ENCODE data around the gene EIF1. TPM values are rescaled to one million over a fixed set of nuclear protein-coding genes. Genes with fewer than 3 reads are reported as not detected.
A peak's percentile ranks its signal among the peaks of the same experiment; 100 is the strongest.

EIF1 gene
- total and polyA plus RNA-seq, 2 experiments from 2014 or later, result 180 to 989 TPM

DNA sequence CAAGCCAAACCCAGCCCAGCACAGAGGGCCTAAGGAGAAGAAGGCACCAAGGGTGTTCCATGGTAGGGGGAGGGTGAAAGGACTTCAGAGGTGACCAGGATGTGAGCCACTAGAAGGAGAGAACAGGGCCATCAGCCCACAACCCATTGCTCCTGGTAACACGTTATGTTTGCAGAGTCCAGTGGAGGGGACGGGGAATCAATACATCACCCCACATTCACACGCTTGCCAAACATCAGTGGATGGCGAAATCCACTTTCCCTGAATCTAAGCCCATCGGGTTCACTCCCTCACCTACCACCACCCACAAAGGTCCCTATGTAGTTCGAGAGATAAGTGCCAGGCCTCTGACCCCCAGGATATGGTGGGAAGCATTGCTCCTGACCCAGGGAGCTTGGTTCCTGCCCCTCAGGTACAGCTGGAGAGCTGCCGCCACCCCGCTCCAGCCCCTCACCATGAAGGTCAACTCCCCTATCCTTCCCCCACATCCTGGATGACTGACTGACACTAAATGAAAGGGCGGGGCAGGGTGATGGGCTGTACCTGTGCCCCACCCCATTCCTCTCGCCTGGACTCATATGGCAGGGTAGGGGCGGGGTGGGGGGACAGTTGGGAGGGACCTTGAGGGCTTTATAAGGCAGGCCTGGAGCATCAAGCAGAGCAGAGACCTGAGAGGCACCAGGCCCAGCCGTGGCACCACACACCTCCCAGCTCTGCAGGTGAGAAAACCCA lies 23.1 kb downstream of the EIF1 start, which contains the start of gene GAST:
Gene GAST, plus strand, starts transcription at position 663 of the 732 bp plus-strand sequence. CDS start 3,106 bp downstream, outside the sequence.
- Histone ChIP-seq H3K9me3 (ENCODE audit: low read depth) (no peaks in the 10 kb centered on the region), H3K79me2 (no peaks in the 10 kb centered on the region), H3K4me2 (no peak within 1 kb of the TSS), H3K36me3 (replicated peaks; ENCODE audit: insufficient read depth, low read depth) (no peaks in the 10 kb centered on the region), H2AFZ (no peak within 1 kb of the TSS), H3K9me2 (replicated peaks; ENCODE audit: insufficient read depth) (no peaks in the 10 kb centered on the region), H4K20me1 (ENCODE audit: insufficient read depth, poor library complexity, severe bottlenecking) (no peaks in the 10 kb centered on the region), H3K4me1 (ENCODE audit: insufficient read depth) (no peaks in the 10 kb centered on the region), H3K27me3 (no peaks in the 10 kb centered on the region), H3K4me3 (no peak within 1 kb of the TSS), H3K27ac (no peak within 1 kb of the TSS)
- DNase-seq (ENCODE audit: low spot score), result no peak
- no peak for TF ChIP-seq EZH2 (IDR thresholded peaks at IDR 0.05; ENCODE audit: borderline replicate concordance)
- TF ChIP-seq, protein P1, sequence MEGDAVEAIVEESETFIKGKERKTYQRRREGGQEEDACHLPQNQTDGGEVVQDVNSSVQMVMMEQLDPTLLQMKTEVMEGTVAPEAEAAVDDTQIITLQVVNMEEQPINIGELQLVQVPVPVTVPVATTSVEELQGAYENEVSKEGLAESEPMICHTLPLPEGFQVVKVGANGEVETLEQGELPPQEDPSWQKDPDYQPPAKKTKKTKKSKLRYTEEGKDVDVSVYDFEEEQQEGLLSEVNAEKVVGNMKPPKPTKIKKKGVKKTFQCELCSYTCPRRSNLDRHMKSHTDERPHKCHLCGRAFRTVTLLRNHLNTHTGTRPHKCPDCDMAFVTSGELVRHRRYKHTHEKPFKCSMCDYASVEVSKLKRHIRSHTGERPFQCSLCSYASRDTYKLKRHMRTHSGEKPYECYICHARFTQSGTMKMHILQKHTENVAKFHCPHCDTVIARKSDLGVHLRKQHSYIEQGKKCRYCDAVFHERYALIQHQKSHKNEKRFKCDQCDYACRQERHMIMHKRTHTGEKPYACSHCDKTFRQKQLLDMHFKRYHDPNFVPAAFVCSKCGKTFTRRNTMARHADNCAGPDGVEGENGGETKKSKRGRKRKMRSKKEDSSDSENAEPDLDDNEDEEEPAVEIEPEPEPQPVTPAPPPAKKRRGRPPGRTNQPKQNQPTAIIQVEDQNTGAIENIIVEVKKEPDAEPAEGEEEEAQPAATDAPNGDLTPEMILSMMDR (IDR thresholded peaks at IDR 0.05; ENCODE audit: poor library complexity), result no peak
- TF ChIP-seq EZH2phosphoT487 (IDR thresholded peaks at IDR 0.05; ENCODE audit: low read depth, severe bottlenecking, unreplicated experiment), result no peak
- WGBS (ENCODE audit: low lambda C conversion rate, missing lambda C conversion rate), result 86% methylated on average over 12 of the region's 12 CpGs

DNA sequence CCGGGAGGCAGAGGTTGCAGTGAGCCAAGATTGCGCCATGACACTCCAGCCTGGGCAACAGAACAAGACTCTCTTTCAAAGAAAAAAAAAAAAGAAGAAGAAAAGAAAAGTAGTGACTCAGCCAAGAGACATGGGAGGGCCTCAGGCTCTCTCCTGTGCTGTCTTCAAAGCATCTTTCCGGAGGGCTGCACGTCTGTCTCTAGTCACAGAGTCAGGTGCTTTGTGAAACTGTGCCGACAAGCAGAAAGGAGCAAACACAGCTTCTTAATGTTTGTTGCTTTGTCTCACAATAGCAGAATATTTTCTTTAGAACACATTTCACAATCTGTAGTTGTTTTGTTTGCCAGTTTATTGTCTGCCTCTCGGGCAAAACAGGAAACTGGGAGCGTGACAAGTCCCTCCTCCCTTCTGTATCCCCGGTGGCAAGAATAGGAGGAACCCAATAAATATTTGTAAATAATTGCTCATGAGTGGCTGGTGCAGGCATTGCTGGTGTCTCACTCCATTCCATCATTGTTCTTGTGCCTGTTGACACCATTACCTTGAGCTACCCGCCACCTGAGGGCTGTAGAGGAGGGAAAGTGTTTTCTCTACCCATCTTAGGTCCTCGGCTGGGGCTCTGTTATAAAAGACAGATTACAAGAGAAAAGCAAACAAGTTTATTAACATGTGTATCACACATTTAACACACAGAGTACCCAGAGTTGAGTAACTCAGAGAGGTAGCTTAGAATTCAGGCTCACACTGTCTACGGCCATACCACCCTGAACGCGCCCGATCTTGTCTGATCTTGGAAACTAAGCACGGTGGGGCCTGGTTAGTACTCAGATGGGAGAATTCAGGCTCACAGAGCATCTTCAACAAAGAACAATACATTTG lies 29.0 kb downstream of the EIF1 start:
- peak overlapping the region; percentile 39 for H3K27ac ChIP-seq
- no peak overlapping the region for H3K4me3 ChIP-seq
- H3K9me3 ChIP-seq (ENCODE audit: low read depth), result no peaks in the 10 kb centered on the region
- peak; percentile 50 for DNase-seq (ENCODE audit: low spot score)
- no peaks in the 10 kb centered on the region for H3K27me3 ChIP-seq
- no peak overlapping the region for H2AFZ ChIP-seq
- H3K4me1 ChIP-seq (ENCODE audit: insufficient read depth), result no peaks in the 10 kb centered on the region
- H3K9me2 ChIP-seq (replicated peaks; ENCODE audit: insufficient read depth), result no peaks in the 10 kb centered on the region
- WGBS (ENCODE audit: low lambda C conversion rate, missing lambda C conversion rate), result 60% methylated on average over 15 of the region's 15 CpGs
- H3K36me3 ChIP-seq (replicated peaks; ENCODE audit: insufficient read depth, low read depth), result no peaks in the 10 kb centered on the region
- TF ChIP-seq EZH2 (IDR thresholded peaks at IDR 0.05; ENCODE audit: borderline replicate concordance) (no peak), EZH2phosphoT487 (IDR thresholded peaks at IDR 0.05; ENCODE audit: low read depth, severe bottlenecking, unreplicated experiment) (no peak)
- TF ChIP-seq, protein P1 (IDR thresholded peaks at IDR 0.05; ENCODE audit: poor library complexity), result no peak
- no peaks in the 10 kb centered on the region for H3K79me2 ChIP-seq
- no peak overlapping the region for H3K4me2 ChIP-seq
- H4K20me1 ChIP-seq (ENCODE audit: insufficient read depth, poor library complexity, severe bottlenecking), result no peaks in the 10 kb centered on the region

DNA sequence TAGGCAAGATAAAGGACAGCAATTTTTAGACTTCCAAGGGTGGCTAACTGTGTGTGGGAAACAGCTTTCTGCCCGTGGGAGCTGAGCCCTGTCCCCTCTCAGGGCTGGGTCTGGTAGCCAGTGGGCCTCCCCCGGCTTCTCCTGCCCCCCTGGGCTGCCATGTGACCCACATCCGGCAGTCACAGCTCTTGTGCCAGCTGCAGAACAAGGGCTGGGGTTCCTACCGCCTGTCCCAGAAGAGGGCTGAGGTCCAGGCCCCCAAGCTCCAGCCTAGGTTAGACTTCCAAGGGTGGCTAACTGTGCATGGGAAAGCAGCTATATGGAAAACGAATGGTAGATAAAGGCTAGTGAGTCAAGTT lies 29.6 kb downstream of the EIF1 start:
- H3K4me3 ChIP-seq, result no peak overlapping the region
- H3K9me2 ChIP-seq (replicated peaks; ENCODE audit: insufficient read depth), result no peaks in the 10 kb centered on the region
- TF ChIP-seq EZH2 (IDR thresholded peaks at IDR 0.05; ENCODE audit: borderline replicate concordance) (no peak), EZH2phosphoT487 (IDR thresholded peaks at IDR 0.05; ENCODE audit: low read depth, severe bottlenecking, unreplicated experiment) (no peak)
- TF ChIP-seq, protein P1 (IDR thresholded peaks at IDR 0.05; ENCODE audit: poor library complexity), result no peak
- no peaks in the 10 kb centered on the region for H3K4me1 ChIP-seq (ENCODE audit: insufficient read depth)
- H3K36me3 ChIP-seq (replicated peaks; ENCODE audit: insufficient read depth, low read depth), result no peaks in the 10 kb centered on the region
- no peak for DNase-seq (ENCODE audit: low spot score)
- H2AFZ ChIP-seq, result no peak overlapping the region
- no peaks in the 10 kb centered on the region for H3K9me3 ChIP-seq (ENCODE audit: low read depth)
- no peaks in the 10 kb centered on the region for H3K27me3 ChIP-seq
- no peaks in the 10 kb centered on the region for H4K20me1 ChIP-seq (ENCODE audit: insufficient read depth, poor library complexity, severe bottlenecking)
- WGBS (ENCODE audit: low lambda C conversion rate, missing lambda C conversion rate), result 68% methylated on average over 5 of the region's 5 CpGs
- H3K79me2 ChIP-seq, result no peaks in the 10 kb centered on the region
- H3K27ac ChIP-seq, result peak overlapping the region; percentile 39
- no peak overlapping the region for H3K4me2 ChIP-seq
